Measurements from ENCODE around the gene ANKRD34A. TPM values are rescaled to one million over a fixed set of nuclear protein-coding genes. Genes with fewer than 3 reads are reported as not detected.

Gene ANKRD34A
- total RNA-seq, 1 donor = 1.3 TPM

GRCh38 chr1:145918144-145918991, 46.0 kb downstream of the ANKRD34A start, which contains the start of gene PEX11B:
Gene PEX11B, minus strand, starts transcription at chr1:145918717. Its CDS starts 29 bp downstream, at chr1:145918688.
- peak within 1 kb of the TSS; percentile 88 for H3K4me3 ChIP-seq (ENCODE audit: low read depth, low read length)
- DNase-seq (ENCODE audit: low read depth) = peak; percentile 93
- no peak for TF ChIP-seq CTCF (IDR thresholded peaks at IDR 0.05; ENCODE audit: insufficient read depth, low read depth, low read length)

GRCh38 chr1:145917595-145917994, 46.8 kb downstream of the ANKRD34A start:
- no peak for DNase-seq (ENCODE audit: low read depth)
- no peak for TF ChIP-seq CTCF (IDR thresholded peaks at IDR 0.05; ENCODE audit: insufficient read depth, low read depth, low read length)
- peak overlapping the region; percentile 88 for H3K4me3 ChIP-seq (ENCODE audit: low read depth, low read length)

- TF ChIP-seq CTCF (IDR thresholded peaks at IDR 0.05; ENCODE audit: insufficient read depth, low read depth, low read length) = no peak
- no peak for DNase-seq (ENCODE audit: low read depth)
These were observed 47.6 kb downstream of the ANKRD34A start for GRCh38 chr1:145916745-145917144.

GRCh38 chr1:145912128-145912641, 52.2 kb downstream of the ANKRD34A start:
- DNase-seq (ENCODE audit: low read depth) = no peak
- no peak for TF ChIP-seq CTCF (IDR thresholded peaks at IDR 0.05; ENCODE audit: insufficient read depth, low read depth, low read length)
- no peak overlapping the region for H3K4me3 ChIP-seq (ENCODE audit: low read depth, low read length)

More at GRCh38 chr1:145916745-145917144, 47.6 kb downstream of the ANKRD34A start:
- H3K4me3 ChIP-seq (ENCODE audit: low read depth, low read length) = no peak overlapping the region

Other genes with a start within 250 kb of the ANKRD34A start
- under 0.01 TPM in 2 replicates for gene CD160, start 245.1 kb downstream of the ANKRD34A start, total RNA-seq
- gene RNF115, start 140.5 kb downstream of the ANKRD34A start, total RNA-seq = 16.4 TPM in 2 replicates
- 41.5 and 53.1 TPM in 2 replicates for gene POLR3C, start 140.4 kb downstream of the ANKRD34A start, total RNA-seq
- gene NUDT17, start 118.9 kb downstream of the ANKRD34A start, total RNA-seq = 6.0 and 6.8 TPM in 2 replicates
- 15.5 and 18.4 TPM in 2 replicates for gene PIAS3, start 105.5 kb downstream of the ANKRD34A start, total RNA-seq
- 1.3 TPM in 2 replicates for gene ANKRD35, start 78.7 kb downstream of the ANKRD34A start, total RNA-seq
- gene ITGA10, start 54.5 kb downstream of the ANKRD34A start, total RNA-seq = 0.43 and 1.3 TPM in 2 replicates
- 19.0 and 28.5 TPM in 2 replicates for gene PEX11B, start 45.9 kb downstream of the ANKRD34A start, total RNA-seq
- 58.0 and 76.9 TPM in 2 replicates for gene RBM8A, start 37.1 kb downstream of the ANKRD34A start, total RNA-seq
- 31.6 and 40.2 TPM in 2 replicates for gene LIX1L, start 6.6 kb downstream of the ANKRD34A start, total RNA-seq
- gene POLR3GL, start 115 bp upstream of the ANKRD34A start, total RNA-seq = 11.2 and 14.8 TPM in 2 replicates
- 69.5 and 205 TPM in 2 replicates for gene TXNIP, start 32.0 kb upstream of the ANKRD34A start, total RNA-seq
- gene HJV, start 57.2 kb upstream of the ANKRD34A start, total RNA-seq = not detected in 2 replicates
- 1.3 and 2.3 TPM in 2 replicates for gene NBPF10, start 180.2 kb upstream of the ANKRD34A start, total RNA-seq

Measured in fibroblast of villous mesenchyme (primary cell).